HepG2 (cell line): Measurements from ENCODE around the gene BAIAP3. TPM values are rescaled to one million over a fixed set of nuclear protein-coding genes. Genes with fewer than 3 reads are reported as not detected.
A peak's percentile ranks its signal among the peaks of the same experiment; 100 is the strongest.

ENCODE experiments used
- AHR ChIP-seq: IDR thresholded peaks from 2 replicates; pipeline ENCODE4 v1.6.1; 2018; ENCODE audit warnings: missing genetic modification reagents, missing compliant biosample characterization
- AKNA ChIP-seq: sonication (generic); formaldehyde crosslinking; IDR thresholded peaks from 2 replicates; pipeline ENCODE4 v1.4.0; 2020; ENCODE audit warnings: missing genetic modification reagents, borderline replicate concordance
- ATAD3A ChIP-seq: sonication (generic); formaldehyde crosslinking; IDR thresholded peaks from 2 replicates; pipeline ENCODE4 v1.4.0; 2020; ENCODE audit warnings: missing genetic modification reagents
- BCL3 ChIP-seq: sonication (generic); formaldehyde crosslinking; IDR thresholded peaks from 2 replicates; pipeline ENCODE4 v1.5.1; 2020; ENCODE audit warnings: mild to moderate bottlenecking, missing genetic modification reagents, moderate library complexity
- CERS6 ChIP-seq: sonication (generic); formaldehyde crosslinking; IDR thresholded peaks from 2 replicates; pipeline ENCODE4 v1.5.0; 2020; ENCODE audit warnings: missing genetic modification reagents
- ELF1 ChIP-seq: sonication (generic); formaldehyde crosslinking; IDR thresholded peaks from 2 replicates; pipeline ENCODE4 v1.4.0; 2020; ENCODE audit warnings: missing genetic modification reagents
- FOXP4 ChIP-seq: sonication (generic); formaldehyde crosslinking; IDR thresholded peaks from 2 replicates; pipeline ENCODE4 v1.4.0; 2020; ENCODE audit warnings: missing genetic modification reagents
- GLI4 ChIP-seq: sonication (generic); formaldehyde crosslinking; IDR thresholded peaks from 2 replicates; pipeline ENCODE4 v1.5.1; 2020; ENCODE audit warnings: missing genetic modification reagents, mild to moderate bottlenecking, moderate library complexity, borderline replicate concordance
- GLMP ChIP-seq: sonication (generic); formaldehyde crosslinking; IDR thresholded peaks from 2 replicates; pipeline ENCODE4 v1.9.0; 2021; ENCODE audit warnings: missing genetic modification reagents, mild to moderate bottlenecking, borderline replicate concordance
- HDAC2 ChIP-seq: sonication (generic); formaldehyde crosslinking; IDR thresholded peaks from 2 replicates; pipeline ENCODE4 v1.4.0; 2020; ENCODE audit warnings: missing genetic modification reagents
- JUND ChIP-seq: sonication (generic); formaldehyde crosslinking; IDR thresholded peaks from 2 replicates; pipeline ENCODE4 v1.8.0; 2022; ENCODE audit warnings: mild to moderate bottlenecking, missing genetic modification reagents
- KLF6 ChIP-seq: IDR thresholded peaks from 2 replicates; pipeline ENCODE4 v1.8.0; 2016; ENCODE audit warnings: missing biosample characterization, missing genetic modification reagents
- RORA ChIP-seq: sonication (generic); formaldehyde crosslinking; IDR thresholded peaks from 2 replicates; pipeline ENCODE4 v1.5.0; 2020; ENCODE audit warnings: mild to moderate bottlenecking, missing genetic modification reagents, moderate library complexity
- SKI ChIP-seq: fragments of 450-650 bp; IDR thresholded peaks from one replicate; pipeline ENCODE4 v1.6.1; 2018; ENCODE audit warnings: mild to moderate bottlenecking; ENCODE audit not compliant: partially characterized antibody
- SMARCC2 ChIP-seq: fragments of 450-650 bp; IDR thresholded peaks from 2 replicates; pipeline ENCODE4 v1.6.1; 2017; ENCODE audit warnings: antibody characterized with exemption, mild to moderate bottlenecking
- TOPORS ChIP-seq: sonication (generic); formaldehyde crosslinking; IDR thresholded peaks from 2 replicates; pipeline ENCODE4 v1.8.0; 2023; ENCODE audit warnings: mild to moderate bottlenecking, missing genetic modification reagents
- ZBTB42 ChIP-seq: sonication (generic); formaldehyde crosslinking; IDR thresholded peaks from 2 replicates; pipeline ENCODE4 v1.5.0; 2020; ENCODE audit warnings: mild to moderate bottlenecking, missing genetic modification reagents
- ZNF282 ChIP-seq: fragments of 450-650 bp; IDR thresholded peaks from 2 replicates; pipeline ENCODE4 v1.6.1; 2018; ENCODE audit not compliant: partially characterized antibody
- ZNF766 ChIP-seq: sonication (generic); formaldehyde crosslinking; IDR thresholded peaks from 2 replicates; pipeline ENCODE4 v1.5.0; 2020; ENCODE audit warnings: missing genetic modification reagents, borderline replicate concordance
- polyA plus RNA-seq, 8 experiments: library from polyadenylated mRNA; depleted of rRNA in 3 of 8; stranded (reverse) in 7 of 8; unstranded in 1 of 8; fragments of >200 nt; fragmentation: Illumina TruSeq in 4 of 8; extraction: Trizol in 4 of 8; gene quantifications; 2 replicates each; pipeline versions ENCODE4 v1.2.1 to v1.2.3, GENCODE V29; 2011 to 2016; ENCODE audit warnings: low read depth in 4 of 8, missing spikeins in 1 of 8, mixed read lengths in 1 of 8; ENCODE audit not compliant: insufficient read depth in 1 of 8
- total RNA-seq, 5 experiments: library from RNA; depleted of rRNA; stranded (reverse); fragments of >200 nt; fragmentation: Illumina TruSeq; extraction: Trizol; gene quantifications; 2 replicates each; pipeline ENCODE4 v1.2.3, GENCODE V29; 2016; ENCODE audit warnings: low read depth in 1 of 5

BAIAP3 gene
- total and polyA plus RNA-seq, 2 of the 13 experiments (the other 11 are each of a cell fraction or from before 2014, with no cell fraction given): 3.2 to 5.7 TPM

GRCh38 chr16:1308977-1309885 lies 24.2 kb upstream of the BAIAP3 start, which contains the start of gene UBE2I (continued):
- TF ChIP-seq ZBTB42 (CRISPR knock-in tag): no peak
- peak; percentile 93 for TF ChIP-seq GLI4
- no peak for TF ChIP-seq CERS6 (CRISPR knock-in tag)
- no peak for TF ChIP-seq TOPORS (CRISPR knock-in tag)
- peak; percentile 60; the same call in 1 of the 2 replicates for TF ChIP-seq JUND (CRISPR knock-in tag)
- TF ChIP-seq SMARCC2: no peak
- no peak for TF ChIP-seq GLMP (CRISPR knock-in tag)
- peak; percentile 95; the same call in 1 of the 2 replicates for TF ChIP-seq AHR (CRISPR knock-in tag)
- TF ChIP-seq AKNA (CRISPR knock-in tag): no peak; the same call in 1 of the 2 replicates
- 0 out of 2 replicates have a peak, but pooled peaks have one; percentile 45 for TF ChIP-seq FOXP4 (CRISPR knock-in tag)
- TF ChIP-seq BCL3 (CRISPR knock-in tag): peak; percentile 86
- TF ChIP-seq HDAC2: no peak
- no peak for TF ChIP-seq SKI
- no peak for TF ChIP-seq ZNF282
- TF ChIP-seq ATAD3A (CRISPR knock-in tag): peak; percentile 58; the same call in 1 of the 2 replicates
- peak; percentile 78 for TF ChIP-seq KLF6 (CRISPR knock-in tag)
- peak; percentile 50; the same call in 1 of the 2 replicates for TF ChIP-seq ZNF766 (CRISPR knock-in tag)
- no peak; the same call in 1 of the 2 replicates for TF ChIP-seq RORA (CRISPR knock-in tag)
- peak; percentile 60 for TF ChIP-seq ELF1 (CRISPR knock-in tag)
